Measurements from ENCODE around the gene RIPPLY2.

- TF ChIP-seq POLR2A (IDR thresholded peaks at IDR 0.05) (no peak), POLR2AphosphoS5 (IDR thresholded peaks at IDR 0.05) (no peak)
Measured at GRCh38 chr6:83893024-83893423, 39.9 kb downstream of the RIPPLY2 start.

All from breast epithelium (tissue), 3 donors.